CD4-positive, alpha-beta T cell treated with Interleukin-21 for 1 hour (primary cell): ENCODE data around the gene RAG2.

Experiments
- DNase-seq: peaks from one replicate; pipeline ENCODE4 v3.0.0-alpha.2; 2020

The RAG2 gene

DNA sequence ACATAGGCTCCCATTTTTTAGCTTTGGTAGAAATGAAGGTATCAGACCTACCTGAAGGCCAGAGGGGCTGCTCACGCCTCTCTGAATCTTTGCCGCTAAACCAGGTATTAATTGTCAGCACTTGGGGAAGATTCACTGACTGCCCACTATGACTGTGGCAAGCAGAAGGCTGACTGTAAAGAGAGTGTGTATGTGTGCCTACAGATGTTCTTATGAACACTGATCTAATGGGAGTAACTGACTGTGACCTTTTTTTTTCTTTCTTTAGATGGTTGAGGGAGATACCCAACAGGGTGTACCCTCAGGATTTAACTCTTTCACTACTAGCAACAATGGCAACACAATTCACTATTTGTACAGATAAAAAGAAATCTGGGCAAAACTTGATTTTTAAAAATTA lies at the start of gene RAG2:
RAG2 (minus strand) TSS at position 186 of the 400 bp plus-strand sequence. CDS start 4,068 bp downstream, outside the sequence.
- DNase-seq = no peak

DNA sequence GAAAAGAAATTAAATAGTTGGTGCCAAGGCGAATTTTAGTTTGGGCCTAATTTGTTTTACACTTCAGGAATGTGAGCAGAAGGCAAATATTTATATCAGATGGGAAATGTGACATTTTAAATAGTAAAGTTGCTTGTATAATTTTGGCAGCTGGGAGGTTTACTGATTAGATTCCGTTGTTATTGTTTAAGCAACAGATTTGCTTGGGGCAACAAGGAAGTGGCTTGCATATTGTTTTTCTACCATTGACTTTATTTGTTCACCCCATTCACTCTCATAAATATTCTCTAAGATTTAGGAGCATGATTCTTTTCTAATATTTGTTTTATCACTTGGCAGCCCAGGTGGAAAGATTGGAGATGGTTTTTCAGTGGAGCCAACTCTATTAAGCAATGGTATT lies 40.5 kb upstream of the RAG2 start:
- DNase-seq = no peak

DNA sequence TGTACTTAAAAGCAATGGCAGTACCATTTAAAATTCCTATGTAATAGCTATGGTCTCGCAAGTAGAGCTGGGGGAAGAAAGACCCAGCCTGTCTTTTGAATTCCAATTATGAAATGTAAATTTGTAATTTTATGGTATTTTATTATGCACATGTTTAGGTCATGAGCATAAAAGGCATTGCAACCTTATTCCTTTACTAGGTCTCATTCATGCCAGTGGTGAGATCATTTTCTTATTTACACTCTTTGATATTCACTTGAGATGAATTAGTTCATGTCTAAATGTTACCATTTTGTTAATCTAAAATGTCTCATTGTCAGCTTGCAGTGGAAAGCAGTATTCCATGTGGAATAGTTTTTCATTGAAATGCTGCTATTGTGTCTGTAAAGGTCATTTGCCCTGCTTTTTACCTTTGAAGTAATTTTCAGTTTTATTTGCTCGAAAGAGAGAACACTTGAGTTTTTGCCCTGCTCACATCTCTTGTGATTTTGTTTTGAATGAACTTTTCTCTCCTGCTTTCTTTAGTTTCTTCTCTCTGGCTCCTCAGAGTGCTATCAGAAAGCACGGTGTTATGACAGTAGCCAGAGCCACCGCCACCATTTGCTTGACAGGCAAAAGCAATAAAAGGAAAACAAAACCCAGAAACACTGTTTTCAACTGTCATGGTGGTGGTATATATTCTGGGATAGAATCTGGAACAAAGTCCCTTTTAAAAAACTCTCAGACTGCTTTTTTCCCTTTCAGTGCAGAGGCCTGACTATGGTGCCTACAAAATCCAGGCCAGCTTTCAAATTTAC lies 37.2 kb upstream of the RAG2 start:
- no peak for DNase-seq

DNA sequence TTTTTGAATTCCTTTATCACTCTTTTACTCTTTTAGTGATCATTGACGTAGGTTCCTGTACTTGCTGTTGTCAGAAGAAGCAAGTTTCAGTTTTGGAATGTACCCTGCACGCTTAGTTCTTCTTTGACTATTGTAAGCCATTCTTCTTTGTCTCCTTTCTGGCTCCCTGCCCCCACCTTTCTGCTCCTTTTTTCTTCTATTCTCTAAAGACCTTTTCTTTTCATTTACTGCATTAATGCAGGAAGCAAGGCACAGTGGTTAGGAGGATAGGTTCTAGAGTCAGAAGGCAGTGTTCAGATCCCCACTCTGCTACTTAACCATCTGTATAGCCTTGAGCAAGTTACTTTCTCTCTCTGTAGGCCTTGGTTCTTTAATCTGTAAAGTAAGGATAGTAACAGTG lies 33.7 kb upstream of the RAG2 start:
- DNase-seq = no peak

DNA sequence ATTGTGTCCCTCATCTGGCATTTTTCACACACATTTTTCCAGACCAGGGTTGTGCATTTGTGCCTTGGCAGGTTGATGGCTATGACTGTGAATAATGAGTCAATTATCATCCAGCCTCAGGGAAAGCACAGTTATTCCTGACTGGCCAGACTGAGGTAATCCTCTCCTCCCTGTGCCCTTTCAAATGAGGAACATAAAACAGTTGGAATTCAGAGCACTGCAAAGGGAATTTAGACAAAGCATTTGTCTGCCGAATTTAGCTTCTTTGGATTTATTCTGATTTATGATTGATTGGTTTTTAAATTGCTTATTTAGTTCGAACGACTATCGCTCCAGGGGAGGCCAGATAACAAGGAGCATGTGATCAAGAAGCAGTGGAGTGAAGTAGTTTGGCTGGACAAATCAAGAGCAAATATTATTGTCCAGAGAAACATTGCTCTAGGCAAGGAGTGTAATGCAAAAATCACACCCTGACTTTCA lies 30.8 kb upstream of the RAG2 start:
- DNase-seq = no peak

DNA sequence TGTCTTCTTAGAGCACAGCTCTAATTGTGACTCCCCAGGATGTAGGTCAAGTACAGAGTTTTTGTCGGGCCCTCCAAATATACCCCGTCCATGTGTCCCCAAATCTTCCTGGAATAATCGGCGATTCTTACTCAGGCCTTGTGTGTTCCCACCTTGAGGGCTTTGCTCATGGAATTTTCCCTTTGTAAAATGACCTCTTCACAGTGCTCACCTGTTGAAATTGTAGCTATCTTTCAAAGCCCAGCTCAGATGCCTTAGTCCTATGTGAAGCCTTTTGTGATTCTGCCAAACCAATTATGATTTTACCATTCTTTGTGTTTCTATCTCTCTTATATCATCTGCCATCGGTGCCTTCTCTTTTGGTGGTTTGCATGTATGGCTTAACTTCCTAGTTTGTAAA lies 30.1 kb upstream of the RAG2 start:
- no peak for DNase-seq

DNA sequence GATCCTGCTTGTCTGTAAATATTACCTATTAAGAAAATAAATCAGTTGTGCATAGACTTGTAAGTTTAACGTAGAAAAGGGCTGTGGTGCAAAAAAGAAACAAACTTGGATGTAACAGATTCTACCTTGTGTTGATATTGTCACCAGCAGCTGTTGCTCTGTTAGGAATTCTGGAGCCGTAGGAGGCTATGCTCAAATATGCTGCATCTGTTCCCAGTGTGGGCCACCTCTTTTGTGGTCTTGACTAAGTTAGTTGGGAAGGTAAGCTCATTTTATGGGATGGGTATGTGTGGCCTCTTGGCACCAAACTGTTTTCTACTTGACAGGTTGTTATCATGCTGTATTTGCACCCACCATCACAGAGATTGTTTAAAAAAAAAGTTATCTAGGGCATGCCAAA lies 29.4 kb upstream of the RAG2 start:
- DNase-seq = no peak

DNA sequence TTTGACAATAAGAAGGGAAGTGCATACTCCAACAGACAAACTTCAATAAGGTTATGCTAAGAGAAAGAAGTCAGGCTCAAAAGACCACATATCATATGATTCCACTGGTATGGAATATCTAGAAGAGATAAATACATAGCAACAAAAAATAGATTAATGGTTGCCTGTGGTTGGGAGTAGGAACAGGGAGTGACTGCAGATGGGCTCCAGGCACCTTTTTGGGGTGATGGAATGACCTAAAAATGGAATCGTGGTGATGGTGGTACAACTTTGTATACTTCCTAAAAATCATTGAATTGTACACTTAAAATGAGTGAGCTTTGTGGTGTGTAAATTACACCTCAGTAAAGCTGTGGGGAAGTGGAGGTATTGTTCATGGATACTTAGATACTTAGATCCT lies 29.0 kb upstream of the RAG2 start:
- DNase-seq = no peak

DNA sequence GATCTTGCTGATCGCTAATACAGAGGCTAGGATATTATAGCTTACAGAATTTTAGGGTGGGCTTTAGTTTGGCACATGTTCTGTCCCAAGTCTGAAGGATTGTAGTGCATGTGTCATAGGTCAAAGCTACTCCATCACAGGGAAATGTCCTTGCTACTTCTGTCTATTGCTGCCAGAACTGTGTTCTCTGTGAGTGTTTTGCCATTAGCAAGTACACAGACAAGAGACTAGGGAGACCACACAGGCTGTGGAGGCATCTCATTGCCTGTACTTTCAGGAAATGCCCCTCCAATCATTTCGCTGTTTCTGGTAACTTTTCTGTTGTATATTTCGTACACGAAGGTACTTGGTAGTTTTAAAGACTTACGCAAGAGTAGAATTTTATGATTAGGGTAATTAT lies 25.5 kb upstream of the RAG2 start:
- DNase-seq = no peak

DNA sequence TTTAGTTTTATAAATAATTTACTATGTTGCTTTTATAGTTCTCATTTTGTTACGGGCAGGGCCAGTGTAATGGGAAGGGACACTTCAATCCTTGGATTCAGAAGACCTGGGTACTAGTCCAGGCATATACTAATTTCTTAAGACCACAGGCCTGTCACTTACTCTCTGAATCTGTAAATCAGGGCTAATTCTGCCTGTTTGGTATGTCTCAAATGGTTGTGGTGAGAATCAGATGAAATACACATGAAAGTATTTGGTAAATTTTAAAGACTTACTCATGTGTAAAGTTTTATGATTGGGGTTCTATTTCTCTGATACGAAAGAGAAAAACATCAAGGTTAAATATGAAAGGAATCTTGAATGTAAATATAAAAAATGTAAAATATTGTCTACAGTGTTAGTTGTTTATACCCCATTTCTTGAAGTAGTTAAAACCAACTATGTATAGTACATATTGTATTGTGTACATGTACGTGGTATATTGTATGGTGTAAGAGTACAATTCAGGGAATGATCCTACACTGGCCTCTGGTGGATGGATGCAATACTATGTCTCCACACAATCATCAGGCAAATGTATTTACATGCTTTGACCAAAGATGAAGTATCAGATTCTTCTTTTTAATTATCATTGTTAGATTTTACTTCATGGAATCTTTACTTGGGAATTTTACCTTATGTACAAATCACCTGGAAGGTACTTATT lies 24.5 kb upstream of the RAG2 start:
- peak; percentile 18 for DNase-seq

DNA sequence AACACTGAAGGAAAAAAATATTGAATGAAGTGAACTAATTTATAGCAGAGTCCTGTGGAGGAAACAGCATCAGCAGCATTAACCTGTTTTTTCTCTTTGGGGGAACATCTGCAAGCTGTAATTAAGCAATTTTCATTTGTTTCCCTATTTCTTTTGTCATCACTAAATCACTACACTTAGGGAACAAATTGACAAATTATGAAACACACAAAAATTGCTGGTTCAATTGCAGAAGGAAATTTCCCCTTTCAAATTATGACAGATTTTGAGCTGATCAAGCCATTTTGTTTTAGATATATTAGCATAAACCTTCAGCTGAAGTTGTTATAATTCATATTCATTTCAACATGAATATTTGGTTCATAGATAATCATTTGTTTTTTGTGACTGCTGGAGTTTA lies 22.2 kb upstream of the RAG2 start:
- no peak for DNase-seq

DNA sequence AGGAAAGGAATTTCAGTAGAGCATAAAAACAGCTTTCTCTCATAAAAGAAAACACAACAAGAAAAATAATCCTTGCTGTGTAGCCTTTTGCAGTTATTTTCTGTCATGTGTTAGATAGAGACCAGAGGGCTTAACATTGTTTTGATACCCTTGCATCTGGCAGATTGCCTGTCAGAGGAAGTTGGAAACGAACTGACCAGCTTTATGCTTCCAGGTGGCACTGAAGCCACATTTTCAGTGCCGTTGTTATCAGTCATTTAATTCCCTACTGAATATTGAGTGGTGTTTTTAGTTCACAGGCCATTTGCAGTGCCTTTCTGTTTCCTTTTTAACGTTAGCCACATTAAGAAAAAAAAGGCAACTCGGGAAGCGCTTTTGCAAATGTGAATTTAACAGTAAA lies 21.5 kb upstream of the RAG2 start:
- no peak for DNase-seq

DNA sequence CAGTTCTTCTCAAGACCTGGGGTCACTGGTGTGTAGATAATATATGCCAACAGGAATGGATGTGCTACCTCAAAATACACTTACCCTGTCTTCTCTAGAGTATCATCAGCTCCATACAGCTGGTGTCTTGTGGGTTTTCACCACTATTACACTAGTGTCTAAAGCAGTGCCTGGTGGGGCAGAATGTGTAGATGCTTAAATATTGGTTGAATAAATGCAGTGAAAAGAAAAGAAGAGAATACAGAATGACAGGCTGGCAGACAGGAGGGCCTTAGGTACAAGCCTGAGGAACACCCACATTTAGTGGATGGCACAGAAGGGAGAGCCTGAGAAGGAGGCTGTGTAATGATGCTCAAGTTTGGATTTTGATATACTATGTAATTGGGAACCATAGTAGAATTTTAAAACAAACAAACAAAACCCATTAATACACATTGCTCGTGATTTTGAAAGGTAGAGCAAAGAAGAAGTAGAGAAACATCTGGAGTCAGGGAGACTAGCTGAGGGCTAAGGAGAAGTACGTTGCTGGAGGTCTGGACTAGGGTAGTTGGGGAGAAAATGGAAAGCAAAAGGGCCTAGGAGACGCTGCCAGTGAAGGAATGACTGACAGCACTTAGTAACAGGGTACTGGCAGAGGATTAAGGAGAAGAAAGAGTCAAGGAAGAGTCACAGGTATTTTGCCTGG lies 20.5 kb upstream of the RAG2 start:
- DNase-seq = no peak

DNA sequence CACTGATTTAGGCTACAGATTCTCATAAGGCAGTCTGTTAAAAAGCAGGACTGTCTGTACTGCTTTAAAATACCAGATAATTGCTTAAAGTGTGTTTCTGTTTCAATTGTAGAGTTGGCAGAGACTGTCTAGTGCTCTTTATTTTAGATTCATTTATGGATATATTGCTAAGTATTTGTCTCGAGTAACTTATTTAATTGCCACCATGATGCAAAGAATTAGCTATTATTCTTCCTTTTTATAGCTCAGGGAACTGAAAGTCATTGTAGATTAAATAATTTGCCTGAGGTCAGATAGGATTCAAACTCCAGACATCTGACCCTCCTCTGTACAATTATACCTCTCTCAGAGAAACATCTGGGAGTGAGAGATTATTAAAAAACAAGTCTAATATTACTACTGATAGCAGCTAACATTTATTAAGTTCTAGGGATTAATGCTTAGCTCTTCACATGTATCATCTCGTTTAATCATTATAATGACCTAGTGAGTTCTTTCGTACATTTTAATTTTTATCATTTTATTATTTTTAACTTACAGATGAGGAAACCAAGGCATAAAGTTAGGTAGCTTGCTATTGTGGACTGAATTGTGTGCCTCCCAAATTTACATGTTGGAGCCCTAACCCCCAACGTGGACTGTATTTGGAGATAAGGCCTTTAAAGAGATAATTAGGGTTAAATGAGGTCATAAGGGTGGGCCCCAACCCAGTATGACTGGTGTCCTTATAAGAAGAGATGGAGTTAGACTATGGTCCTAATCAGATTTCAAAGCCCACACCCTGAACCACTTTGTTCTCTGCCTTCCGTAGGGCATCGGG lies 19.7 kb upstream of the RAG2 start:
- no peak for DNase-seq

DNA sequence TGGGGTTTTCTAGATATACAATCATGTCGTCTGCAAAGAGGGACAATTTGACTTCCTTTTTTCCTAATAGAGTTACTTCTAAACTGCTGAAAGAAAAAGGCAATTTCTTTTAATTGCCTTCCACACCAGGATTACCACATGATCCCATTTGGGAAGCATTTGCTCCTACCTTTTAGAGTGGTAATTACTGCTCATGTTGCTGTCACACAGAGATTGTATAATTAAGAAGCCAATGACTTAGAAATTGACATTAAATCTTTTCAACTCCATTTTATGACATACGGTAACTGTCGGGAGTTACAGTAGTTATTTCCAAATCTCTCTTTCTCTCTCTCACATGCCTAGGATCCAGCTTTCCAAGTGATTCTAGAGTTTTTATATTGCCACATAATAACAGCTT lies 17.8 kb upstream of the RAG2 start:
- no peak for DNase-seq

DNA sequence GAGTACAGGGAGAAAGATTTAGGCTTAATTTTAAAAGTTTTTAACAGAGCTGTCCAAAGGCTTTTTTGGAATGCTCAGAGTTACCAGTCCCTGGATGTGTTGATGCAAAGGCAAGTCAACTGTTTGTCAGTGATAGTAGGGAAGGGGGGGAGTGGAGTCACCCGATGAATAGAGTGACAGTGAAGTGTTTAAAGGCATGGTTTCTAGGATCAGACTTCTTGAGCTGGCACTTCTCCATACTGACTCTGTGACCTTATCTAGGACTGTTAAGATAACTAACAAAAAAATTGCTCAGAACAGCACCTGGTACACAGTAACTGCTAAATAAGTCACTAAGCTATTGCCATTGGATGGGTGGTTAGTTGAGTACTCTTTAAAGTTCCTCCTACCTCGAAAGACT lies 11.3 kb upstream of the RAG2 start:
- DNase-seq = no peak

DNA sequence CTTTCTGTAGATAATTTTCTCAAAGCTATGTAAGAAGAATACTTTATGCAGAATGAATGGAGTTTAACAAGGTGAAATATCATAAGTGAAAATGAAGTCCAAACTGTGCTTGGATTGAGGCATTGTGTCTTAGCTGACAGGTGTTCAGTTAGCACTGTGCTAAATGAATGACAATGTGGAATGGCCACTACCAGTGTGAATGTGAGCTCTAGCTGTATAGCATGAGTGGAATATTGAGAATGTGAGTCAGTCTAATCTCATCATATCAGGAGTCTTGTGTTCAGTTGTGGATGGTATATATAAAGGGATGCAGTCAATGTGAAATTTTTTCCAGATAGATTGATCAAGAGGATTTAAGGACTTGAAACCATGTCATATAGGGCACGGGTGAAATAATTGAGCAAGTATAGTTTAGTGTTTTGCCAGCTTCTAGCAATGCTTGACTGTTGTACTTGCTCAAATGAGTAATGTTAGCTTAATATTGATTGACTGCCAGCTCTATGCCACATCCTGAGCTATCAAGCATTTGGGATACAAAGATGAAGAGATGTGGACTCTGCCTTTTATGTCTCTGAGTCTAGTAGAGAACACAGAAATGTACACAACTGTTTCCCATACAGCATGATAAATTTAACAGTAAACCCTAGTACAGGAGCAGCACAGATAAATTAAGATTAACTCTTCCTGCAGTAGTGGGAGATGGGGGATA lies 10.6 kb upstream of the RAG2 start:
- DNase-seq = no peak

DNA sequence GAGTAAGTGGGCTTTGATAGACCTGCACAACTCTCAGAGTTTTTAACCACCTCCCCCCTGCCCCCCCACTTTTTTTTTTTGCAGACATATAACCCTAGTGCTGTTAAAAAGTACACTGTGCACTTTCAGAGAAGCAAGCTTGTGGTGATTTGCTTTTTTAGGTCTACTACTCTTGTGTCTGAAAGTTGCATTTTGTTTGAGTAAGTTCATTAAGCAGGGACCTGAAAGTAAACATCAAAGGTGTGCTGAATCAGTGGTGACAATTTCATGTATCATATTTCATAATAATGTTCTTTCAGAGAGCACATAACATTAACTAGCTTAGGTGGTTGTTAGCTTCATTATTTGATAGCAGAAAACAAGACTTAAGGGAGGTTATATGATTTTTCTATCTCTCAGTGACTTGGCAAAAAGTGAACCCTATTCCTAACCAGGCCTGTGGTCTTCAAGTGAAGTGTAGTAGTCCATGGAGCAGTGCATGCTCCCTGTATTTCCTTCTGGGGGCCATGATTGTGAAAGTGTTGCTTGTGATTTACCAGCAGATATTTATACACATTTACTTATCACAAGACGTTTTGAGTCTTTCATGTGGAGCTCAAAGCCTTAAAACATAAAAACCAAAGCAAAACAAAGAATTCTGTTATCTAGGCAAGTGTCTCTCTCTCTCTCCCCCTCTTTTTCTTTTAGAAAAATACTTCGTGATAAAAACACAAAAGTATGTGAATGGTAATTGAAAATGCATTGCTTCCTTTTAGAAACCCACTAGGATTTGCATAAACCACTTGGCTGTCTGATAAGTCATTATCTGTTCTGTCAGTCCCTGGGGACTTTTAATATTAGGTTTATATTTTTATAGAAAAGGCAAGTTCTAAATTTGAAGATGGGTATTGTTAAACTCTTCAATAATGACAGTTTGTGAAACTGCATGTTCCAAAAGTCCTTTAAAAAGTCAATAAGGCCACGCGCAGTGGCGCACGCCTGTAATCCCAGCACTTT lies 7.5 kb upstream of the RAG2 start:
- no peak for DNase-seq

DNA sequence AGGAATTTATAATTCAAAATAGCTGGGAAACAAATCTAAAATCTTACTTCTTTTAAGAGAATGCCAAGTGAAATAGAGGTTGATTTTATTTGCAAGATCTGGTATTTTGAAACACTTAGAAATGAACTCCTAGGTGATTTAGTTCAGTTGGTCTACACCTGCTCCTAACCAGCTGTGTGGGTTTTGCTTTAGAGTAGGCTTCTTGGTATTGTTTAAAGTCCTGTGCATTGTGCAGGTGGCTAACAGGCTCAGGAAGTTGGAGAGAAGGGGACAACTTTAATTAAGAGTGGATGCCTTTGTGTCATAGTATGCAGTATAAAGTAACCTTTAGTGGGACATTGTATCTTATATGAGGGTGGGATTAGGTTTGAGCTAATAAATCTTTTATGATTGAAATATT lies 4.1 kb upstream of the RAG2 start:
- DNase-seq = no peak

DNA sequence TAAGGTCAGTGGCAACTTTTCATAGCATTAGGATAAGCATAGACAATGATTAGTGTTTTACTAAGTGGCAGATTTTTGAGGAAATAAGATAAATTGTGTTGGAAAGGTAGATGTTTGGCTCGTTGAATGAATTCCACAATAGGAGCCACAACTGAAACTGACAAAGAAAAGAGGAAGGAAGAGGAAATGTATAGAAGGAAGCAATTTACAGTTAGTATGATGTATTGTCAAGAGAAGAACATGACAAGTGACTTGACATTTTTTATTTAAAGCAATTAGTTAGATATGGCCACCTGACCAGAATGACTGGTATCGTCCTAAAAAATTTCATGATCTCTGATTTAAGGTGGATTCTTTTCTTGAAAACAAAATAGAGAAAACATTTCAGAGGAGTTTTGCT lies 3.1 kb upstream of the RAG2 start:
- DNase-seq = no peak

DNA sequence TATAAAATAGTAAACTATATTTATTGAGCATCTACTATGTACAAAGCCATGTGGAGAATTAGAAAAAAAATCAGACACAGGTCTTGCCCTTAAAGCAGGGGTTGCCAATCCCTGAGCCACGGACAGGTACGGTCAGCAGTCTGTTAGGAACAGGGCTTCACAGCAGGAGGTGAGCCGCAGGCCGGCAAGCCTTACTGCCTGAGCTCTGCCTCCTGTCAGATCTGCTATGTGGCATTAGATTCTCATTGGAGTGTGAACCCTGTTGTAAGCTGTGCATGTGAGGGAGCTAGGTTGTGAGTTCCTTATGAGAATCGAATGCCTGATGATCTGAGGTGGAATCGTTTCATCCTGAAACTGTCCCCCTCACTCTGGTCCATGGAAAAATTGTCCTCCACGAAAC lies 2.1 kb upstream of the RAG2 start:
- DNase-seq = no peak
